Astrocyte of the hippocampus (primary cell): Measurements from ENCODE around the gene SLAMF7.

ENCODE experiments used
- DNase-seq: peaks from one replicate; pipeline ENCODE4 v3.0.0; 2011; ENCODE audit warnings: low read depth, low spot score

The SLAMF7 gene

DNA sequence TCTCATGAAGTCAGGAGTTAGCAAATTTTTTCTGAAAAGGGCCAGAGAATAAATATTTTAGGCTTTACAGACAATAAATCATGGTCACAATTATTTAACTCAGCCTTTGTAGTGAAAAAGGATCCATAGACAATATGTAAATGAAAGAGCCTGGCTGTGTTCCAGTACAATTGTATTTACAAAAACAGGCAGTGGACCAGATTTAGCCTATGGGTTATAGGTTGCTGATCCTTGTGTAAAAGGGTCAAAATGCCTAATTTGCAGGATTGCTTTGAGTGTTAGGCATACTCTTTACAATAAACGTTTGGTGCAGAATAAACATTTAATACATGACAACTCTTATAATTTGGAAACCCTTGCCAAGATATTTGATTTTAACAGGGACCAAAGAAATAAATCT, 6.5 kb downstream of the SLAMF7 start:
- DNase-seq: no peak

DNA sequence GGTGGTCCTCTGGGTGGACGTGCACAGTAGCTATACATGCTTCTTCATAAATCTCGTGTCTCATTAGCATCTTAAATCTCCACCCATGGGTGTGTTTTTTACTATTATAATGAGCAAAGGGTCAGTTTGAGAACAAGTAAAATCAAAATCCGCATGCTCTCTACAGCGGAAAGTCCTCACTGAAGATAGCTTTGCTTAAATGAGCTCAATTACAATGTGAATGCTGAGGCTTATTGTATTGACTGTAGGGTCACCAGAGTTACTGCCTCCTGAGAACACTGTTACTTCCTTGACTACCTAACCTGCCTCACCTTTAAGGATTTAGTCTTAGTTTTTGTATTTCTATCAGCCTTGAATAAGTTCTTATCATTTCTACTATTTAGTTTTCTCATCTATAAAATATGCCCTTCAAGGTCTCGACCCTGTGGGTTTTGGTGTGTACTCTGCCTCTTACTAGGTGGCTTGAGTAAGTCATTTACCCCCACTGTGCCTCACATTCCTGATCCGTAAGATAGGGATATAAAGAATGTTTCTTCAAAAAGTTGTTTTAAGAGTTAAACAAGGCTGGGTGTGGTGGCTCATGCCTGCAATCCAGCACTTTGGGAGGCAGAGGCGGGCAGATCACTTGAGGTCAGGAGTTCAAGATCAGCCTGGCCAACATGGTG, 7.9 kb downstream of the SLAMF7 start:
- no peak for DNase-seq

DNA sequence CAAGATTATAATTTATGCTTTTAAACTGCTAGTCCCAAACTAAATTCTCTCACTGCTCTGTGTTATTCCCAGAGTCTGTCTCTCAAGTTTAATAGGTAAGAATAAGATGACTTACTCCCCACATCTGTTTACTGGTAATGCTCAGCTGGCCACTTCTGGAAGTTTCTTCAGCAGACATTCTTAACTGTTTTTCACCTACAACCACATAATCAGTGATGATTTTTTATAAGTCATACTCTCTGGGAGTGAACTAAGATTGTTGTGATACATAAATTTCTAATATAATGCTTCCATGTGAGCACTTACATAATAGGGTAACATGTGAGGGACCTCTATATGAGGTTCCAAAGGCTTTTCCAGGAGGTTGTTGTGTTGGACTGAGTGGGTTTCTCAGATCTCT, 8.7 kb downstream of the SLAMF7 start:
- DNase-seq: no peak

DNA sequence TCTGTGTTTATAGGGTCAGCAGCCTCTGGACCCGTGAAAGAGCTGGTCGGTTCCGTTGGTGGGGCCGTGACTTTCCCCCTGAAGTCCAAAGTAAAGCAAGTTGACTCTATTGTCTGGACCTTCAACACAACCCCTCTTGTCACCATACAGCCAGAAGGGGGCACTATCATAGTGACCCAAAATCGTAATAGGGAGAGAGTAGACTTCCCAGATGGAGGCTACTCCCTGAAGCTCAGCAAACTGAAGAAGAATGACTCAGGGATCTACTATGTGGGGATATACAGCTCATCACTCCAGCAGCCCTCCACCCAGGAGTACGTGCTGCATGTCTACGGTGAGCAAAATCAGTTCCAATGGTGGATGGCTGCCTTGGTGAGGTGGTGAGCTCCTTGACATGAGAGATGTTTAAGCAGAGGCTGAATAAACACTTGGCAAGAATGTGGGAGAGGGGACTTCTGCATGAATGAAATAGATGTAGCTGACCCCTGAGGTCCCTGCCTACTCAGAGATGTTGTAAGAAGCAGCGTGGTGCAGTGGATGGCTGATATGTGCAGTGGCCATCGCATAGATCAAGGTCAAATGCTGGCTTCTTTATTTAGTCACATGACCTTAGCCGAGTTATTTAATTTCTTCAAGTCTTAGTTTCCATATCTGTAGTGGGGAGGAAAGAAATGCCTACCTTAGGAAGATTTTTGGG, 9.3 kb downstream of the SLAMF7 start:
- DNase-seq: no peak

DNA sequence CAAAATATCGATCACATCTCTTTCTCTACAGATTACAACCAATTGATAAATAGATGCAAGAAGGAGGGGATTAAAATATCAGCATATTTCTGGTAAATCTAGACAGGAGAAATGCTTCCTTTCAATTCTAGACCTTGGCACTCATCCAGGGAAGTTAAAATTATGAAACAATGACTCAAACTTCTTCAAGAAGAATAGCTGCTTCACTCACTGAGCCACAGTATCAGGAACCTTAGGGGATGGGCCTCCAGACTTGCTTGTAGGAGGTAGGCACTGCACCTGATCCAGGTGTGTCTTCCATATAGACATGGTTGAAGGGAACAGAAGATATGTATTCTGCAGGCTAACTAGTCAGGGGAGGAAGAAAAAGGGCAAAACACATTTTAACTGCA, 9.8 kb downstream of the SLAMF7 start:
- no peak for DNase-seq

DNA sequence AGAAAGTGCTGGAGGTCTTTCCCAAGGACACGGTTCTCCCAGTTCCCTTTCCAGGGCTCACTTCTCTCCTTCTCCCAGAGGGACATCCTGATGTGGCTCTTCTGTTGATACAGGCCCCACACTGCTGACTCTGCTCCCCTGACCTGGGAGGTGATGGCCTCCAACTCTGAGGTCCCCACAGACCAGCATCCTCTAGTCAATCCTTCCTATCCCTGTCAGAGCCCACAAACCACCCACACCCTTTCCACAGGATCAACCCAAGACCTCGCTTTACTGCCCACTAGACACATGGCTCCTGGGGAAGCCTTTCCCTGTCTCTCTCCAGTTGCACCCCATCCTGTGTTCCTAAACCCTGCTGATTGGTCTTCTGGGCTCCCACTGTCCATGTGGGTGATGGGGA, 11.6 kb downstream of the SLAMF7 start:
- DNase-seq: no peak

DNA sequence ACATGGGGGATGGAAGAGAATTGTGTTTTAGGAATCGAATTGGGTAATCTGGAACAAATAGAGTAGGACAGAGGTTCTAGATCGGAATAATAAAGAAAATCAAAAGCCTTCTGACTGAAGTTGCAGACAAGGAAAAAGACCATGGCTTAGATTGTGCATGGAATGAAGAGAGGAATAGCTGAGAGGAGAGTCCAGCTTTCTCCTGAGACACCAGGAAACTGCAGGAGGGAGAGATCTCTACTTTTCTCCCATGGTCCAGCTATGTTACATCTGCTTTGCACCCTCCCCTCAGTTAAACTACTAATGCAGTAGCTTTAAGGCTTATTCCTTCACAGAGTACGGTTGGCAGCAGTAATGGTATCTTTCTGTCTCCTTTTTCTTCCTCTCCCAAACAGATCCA, 13.4 kb downstream of the SLAMF7 start:
- DNase-seq: no peak

DNA sequence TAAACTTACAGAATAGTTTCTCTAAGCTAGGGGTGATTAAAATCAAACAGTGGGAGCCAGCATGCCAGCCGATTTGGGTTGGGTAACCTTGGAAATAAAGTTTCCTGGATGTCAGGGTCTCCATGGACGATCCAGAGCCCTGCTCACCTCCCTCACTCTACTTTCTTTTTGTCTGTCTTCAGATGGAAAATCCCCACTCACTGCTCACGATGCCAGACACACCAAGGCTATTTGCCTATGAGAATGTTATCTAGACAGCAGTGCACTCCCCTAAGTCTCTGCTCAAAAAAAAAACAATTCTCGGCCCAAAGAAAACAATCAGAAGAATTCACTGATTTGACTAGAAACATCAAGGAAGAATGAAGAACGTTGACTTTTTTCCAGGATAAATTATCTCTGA, 13.9 kb downstream of the SLAMF7 start:
- no peak for DNase-seq

DNA sequence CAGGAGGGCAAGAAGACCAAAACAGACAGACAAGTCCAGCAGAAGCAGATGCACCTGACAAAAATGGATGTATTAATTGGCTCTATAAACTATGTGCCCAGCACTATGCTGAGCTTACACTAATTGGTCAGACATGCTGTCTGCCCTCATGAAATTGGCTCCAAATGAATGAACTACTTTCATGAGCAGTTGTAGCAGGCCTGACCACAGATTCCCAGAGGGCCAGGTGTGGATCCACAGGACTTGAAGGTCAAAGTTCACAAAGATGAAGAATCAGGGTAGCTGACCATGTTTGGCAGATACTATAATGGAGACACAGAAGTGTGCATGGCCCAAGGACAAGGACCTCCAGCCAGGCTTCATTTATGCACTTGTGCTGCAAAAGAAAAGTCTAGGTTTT, 14.5 kb downstream of the SLAMF7 start:
- no peak for DNase-seq

DNA sequence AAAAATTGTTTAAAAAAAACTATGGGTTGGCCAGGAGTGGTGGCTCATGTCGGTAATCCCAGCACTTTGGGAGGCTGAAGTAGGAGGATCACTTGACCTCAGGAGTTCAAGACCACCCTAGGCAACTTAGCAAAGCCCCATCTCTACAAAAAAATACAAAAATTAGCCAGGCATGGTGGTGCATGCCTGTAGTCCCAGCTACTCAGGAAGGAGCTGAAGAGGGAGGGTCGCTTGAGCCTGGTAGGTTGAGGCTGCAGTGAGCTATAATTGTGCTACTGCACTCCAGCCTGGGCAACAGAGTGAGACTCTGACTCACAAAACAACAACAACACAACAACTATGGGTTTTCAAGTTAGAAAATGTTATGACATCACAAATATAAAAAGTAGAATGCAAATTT, 16.4 kb downstream of the SLAMF7 start:
- DNase-seq: no peak

DNA sequence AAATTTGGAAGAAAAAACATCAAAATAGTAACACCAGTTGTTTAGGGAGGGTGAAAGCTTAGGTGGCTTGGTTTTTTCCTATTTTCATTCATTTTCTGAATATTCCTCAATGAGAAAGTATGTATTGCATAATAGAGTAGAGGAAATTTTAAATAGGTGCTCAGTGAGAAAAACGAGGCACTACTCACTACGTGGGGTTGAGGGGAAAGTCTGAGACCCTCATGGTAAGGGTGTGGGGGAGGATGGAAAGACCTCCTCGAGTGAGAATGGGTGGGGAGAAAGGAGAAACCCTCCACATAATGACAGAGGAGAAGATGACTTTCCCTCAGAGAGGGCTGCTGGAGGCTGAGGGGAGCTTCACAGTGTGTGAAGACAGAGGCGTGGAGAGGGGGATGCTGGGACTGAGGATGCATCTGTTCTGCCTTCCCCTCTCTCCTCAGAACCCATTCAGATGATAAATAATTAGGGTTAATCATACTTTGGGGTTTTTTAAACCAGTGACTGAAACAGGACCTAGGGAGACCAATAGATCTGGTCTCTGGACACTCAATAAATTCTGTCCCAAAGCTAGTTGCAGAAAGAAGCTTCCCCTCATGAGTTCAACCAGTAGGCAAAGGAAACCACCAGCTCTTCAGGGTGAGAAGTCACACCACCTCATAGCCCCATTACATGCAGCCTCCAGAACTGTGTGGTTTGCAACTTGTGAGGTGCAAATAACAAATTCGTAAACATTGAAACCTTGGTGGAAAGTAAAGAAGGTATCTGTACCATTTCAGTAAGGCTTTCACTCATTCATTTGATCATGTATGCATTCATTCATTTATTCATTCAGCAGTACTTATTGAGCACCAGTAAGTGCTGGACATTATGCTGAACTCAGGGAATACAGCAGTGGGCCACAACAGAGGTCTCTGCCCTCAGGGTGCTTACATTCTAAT, 17.1 kb downstream of the SLAMF7 start:
- DNase-seq: no peak

DNA sequence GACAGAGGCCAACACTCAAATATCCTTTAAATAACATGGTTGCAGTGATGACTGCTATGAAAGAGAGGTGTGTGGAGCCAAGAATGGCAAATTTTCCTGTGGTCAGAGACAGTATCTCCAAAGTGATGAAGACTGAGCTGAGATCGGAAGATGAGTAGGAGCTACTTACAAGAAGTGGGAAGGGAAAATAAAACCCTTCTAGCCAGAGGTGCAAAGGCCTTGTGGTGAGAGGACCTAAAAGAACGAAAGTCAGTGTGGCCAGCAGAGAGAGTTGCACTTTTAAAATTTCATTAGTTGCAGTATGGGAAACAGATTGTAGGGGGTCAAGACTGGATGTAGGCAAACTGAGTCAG, 17.8 kb downstream of the SLAMF7 start:
- no peak for DNase-seq

DNA sequence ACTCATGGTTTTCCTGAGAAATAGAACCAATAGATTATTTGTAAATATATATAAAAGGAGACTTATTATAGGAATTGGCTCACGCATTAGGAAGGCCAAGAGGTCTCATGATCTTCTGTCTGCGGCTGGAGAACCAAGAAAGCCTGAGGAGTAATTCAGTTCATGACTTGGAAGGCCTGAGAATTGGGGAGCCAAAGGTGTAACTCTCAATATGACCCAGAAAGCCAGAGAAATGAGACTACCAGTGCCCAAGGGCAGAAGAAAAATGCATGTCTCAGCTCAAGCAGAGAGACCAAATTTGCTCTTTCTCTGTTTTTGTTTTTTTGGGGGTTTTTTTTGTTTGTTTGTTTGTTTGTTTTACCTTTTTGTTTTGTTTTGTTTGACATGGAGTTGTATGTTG, 19.5 kb downstream of the SLAMF7 start:
- DNase-seq: no peak

DNA sequence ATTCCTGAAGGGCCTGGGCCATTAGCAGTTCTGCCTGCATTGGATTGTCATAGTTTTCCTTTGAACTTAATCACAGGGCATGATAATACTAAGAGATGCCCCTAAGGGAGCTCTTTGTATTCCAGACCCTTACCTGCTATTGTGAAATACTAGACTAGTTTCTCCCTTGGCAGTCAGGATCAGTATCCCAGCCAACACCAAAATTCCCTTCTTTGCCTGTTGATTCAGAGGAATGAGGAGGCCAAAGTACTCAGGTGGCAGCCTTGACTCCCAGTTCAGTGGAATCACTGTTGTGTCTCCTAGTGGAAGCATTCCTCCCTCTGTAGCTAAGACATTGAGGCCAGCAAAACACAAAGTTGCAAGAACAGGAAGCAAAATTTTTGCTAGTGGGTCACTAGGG, 20.7 kb downstream of the SLAMF7 start:
- DNase-seq: no peak

DNA sequence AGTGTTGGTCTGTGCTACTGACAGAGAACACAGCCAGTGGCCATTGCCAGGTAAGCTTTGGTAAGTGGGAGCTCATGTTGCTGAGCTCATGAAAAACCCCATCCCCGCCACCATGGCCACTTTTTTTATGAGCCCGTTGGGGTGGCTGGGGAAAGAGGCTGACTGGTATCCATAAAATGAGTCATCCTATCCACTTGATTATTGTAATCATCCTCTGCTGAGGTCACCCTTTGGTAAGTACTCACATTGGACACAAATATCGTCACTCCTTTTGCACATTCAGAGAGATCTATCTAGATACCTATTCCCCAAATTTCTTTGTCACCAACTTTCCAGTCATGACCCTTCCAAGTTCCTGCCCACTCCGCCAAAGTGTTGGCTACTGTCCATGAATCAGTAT, 22.0 kb downstream of the SLAMF7 start:
- DNase-seq: no peak

DNA sequence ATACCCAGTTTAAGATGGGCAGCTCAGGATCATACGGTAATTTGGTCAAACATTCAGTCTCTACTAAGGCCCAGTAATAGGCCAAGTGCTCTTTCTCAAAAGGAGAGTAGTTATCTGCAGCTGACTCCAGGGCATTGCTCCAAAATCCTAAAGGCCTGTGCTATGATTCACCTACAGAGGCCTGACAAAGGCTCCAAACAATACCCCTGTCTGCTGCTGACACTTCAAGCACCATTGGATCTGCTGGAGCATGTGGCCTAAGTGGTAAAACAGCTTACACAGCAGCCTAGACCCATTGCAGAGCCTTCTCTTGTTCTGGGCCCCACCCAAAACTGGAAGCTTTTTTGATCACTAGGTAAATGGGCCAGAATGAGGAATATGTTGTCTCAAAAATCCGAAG, 22.8 kb downstream of the SLAMF7 start:
- DNase-seq: no peak

DNA sequence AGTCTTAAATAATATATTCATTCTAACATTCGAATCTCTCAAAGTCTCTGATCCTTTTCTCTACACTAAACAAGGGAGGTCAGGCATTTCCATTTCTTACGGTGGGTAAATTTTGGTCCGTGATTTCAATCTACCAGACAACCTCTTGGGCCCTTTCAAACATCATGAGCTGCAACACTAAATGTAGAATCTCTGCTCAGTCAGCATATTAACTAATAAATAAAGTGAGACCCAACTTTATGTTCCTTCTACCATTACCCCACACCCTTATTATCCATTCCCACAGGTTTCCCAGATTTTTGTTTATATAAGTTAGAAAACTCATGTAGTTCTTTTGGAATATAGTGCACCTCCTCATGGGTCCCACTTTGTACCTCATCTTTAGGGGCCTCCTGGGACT, 24.9 kb downstream of the SLAMF7 start:
- no peak for DNase-seq

DNA sequence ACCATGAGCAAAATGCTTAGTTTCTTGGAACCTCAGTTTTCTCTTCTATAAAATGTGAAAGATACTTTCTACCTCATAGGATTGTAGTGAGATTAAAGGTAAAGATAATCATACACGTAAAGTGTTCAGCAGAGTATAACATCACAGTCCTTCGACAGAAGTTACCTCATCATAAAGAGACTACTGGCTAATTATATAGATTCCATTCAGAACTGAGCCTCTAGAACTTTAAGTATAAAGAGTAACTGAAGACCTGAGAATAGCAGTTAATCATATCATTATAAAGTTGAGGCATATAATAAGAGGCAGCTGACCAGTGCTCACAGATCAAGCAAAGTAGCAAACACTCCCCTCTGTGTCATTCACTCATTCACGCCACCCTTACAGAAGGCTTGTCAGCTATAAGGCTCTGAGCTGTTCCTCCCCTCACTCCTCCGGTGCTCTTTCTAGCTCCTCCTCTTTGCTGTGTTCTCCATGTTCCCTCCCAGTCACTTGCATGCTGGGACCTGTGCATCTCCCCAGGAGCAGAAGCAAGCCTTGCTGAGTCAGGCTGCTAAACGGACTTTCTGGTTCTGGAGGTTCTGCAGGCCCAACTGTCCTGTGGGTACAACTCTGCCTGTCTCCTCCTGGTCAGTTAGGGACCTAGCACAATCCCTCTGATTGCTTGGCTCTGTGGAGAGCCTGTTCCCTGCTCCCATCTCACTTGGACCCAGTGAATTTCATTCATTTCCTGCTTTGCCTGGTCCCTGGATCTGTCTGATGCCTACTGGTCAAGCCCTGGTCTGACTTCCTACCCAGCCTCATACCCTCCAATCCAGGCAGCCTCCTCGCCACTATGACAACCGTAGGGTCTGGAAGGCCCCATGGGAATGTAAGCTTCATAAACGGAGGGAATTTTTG, 28.6 kb downstream of the SLAMF7 start:
- no peak for DNase-seq

DNA sequence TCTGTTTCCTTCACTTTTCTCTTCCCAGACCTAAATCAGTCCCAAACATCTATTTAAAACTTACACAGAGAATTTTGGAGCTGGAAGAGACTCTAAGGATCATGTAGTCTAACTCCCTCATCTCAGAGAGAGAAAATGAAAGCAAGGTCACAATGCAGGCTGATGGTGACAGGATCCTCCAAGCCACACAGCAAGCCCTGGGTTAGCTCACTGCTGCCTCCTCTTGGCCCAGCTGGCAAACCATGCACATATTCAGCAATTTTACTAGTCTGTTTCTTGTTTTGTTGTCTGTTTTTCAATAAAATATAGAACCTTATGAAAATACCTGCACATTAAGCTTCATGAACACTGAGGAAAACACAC, 29.2 kb downstream of the SLAMF7 start:
- DNase-seq: no peak

DNA sequence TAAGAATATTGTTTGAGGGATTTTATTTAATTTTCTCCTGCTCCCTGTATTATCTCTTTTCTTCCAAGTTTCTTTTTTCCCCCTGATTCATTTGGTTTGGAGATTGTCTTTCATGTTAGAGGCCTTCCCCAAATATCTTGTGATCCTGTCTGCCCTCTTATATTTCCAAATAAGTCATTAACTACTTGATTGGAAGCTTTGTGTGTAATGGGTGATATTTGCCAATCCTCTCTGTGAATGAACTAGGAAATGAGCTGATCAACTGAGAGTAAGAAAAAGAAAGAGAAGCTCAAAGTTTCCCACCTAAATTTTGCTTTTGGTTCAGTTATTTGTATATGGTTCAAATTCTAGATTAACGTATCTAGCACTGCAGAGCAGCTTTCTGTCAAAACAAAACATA, 33.3 kb downstream of the SLAMF7 start:
- no peak for DNase-seq

DNA sequence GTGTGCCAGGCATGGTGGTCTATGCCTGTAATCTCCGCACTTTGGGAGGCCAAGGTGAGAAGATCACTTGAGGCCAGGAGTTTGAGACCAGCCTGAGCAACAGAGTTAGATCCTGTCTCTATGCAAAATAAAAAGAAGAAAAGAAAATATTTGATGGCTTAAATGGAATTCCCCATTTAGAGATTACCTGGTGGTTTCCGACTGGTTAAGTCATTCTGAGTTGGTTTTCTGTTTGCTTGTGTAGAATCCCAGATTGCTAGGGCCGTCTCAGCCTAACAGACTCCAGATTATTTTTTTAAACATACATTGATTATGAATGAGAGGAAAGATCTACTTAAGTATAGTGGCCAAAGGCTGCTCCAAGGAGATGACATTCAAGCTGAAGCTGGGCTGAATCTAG, 34.0 kb downstream of the SLAMF7 start:
- no peak for DNase-seq
